K562 (cell line): ENCODE results near the gene HMBS. TPM values are rescaled to one million over a fixed set of nuclear protein-coding genes. Genes with fewer than 3 reads are reported as not detected.

Experiments
- ATAC-seq: fragments of 200-7000 bp; cut with Tn5 transposase; 3 replicates; pipeline ENCODE4 v1.9.1; 2020; ENCODE audit warnings: moderate library complexity
- BruUV-seq: library from RNA; stranded (reverse); fragments of 400-500 nt; replicated peaks from 2 replicates; lab custom pipeline; 2021; lab: Mats Ljungman, UMichigan
- CTCF ChIA-PET: fragments of 300-600 bp; formaldehyde crosslinking; extraction: SDS; loops from one replicate; lab custom pipeline; 2021; ENCODE audit warnings: low intra/inter-chr PET ratio; lab: Yijun Ruan, JAX
- POLR2A ChIA-PET: fragments of 300-600, 350-650 bp; sonication (Branson Sonifier 250); formaldehyde crosslinking; extraction: SDS; loops from one replicate; lab custom pipeline; 2021; ENCODE audit warnings: antibody characterized with exemption, inconsistent platforms; lab: Yijun Ruan, JAX
- DNase-seq, 4 experiments: peaks; one replicate each; pipeline versions ENCODE4 v3.0.0 to v3.0.0-alpha.2; 2011 to 2018; ENCODE audit warnings: low spot score in 3 of 4, mixed read lengths in 3 of 4; ENCODE audit errors: extremely low read depth in 1 of 4
- FAIRE-seq: peaks from 2 replicates; lab custom pipeline; 2011; peaks lifted over from hg19 to GRCh38; lab: Jason Lieb, UNC
- H2AFZ ChIP-seq: 2 replicates; pipeline ENCODE4 v1.6.0; 2011; ENCODE audit warnings: low read depth, low read length, control low read depth, inconsistent platforms
- H3K27ac ChIP-seq: fragments of 200-600 bp; 3 replicates; pipeline ENCODE4 v1.8.0; 2011; ENCODE audit warnings: low read depth, mild to moderate bottlenecking, control low read depth, inconsistent platforms, low read length, moderate library complexity, mixed read lengths; ENCODE audit errors: extremely low read depth
- H3K27me3 ChIP-seq, 2 experiments: fragments of 300-600 bp in 1 of 2; 2 replicates in 1 of 2; 3 replicates in 1 of 2; pipeline versions ENCODE4 v1.6.0 to v1.8.0; 2011; ENCODE audit warnings: inconsistent platforms in 2 of 2, low read length in 2 of 2, mild to moderate bottlenecking in 1 of 2, mixed read lengths in 1 of 2, moderate library complexity in 1 of 2; ENCODE audit not compliant: control insufficient read depth in 2 of 2, insufficient read depth in 2 of 2
- H3K36me3 ChIP-seq: fragments of 300-600 bp; 3 replicates; pipeline ENCODE4 v1.8.0; 2011; ENCODE audit warnings: mild to moderate bottlenecking, low read length, inconsistent platforms; ENCODE audit not compliant: control insufficient read depth, insufficient read depth
- H3K4me1 ChIP-seq, 2 experiments: fragments of 200-600 bp in 1 of 2; replicated peaks in 1 of 2; 2 replicates in 1 of 2; 3 replicates in 1 of 2; pipeline versions ENCODE4 v1.5.1 to v1.8.0; 2011; ENCODE audit warnings: inconsistent platforms in 2 of 2, low read length in 2 of 2, mild to moderate bottlenecking in 1 of 2, mixed read lengths in 1 of 2, moderate library complexity in 1 of 2; ENCODE audit not compliant: control insufficient read depth in 2 of 2, insufficient read depth in 2 of 2
- H3K4me2 ChIP-seq: 2 replicates; pipeline ENCODE4 v1.6.1; 2011; ENCODE audit warnings: low read length, control low read depth, inconsistent platforms, mixed read lengths; ENCODE audit not compliant: insufficient read depth
- H3K4me3 ChIP-seq: fragments of 200-600 bp; sonication (generic), shearing (Covaris generic); 2 replicates; pipeline ENCODE4 v1.5.1; 2016; ENCODE audit warnings: control low read depth, inconsistent platforms
- H3K79me2 ChIP-seq: fragments of 200-600 bp; 3 replicates; pipeline ENCODE4 v1.8.0; 2011; ENCODE audit warnings: low read length, inconsistent platforms; ENCODE audit not compliant: control insufficient read depth, insufficient read depth
- H3K9ac ChIP-seq, 2 experiments: 2 replicates each; pipeline versions ENCODE4 v1.6.0 to v1.6.1; 2011; ENCODE audit warnings: low read depth in 2 of 2, low read length in 2 of 2, control low read depth in 1 of 2, inconsistent platforms in 1 of 2, mild to moderate bottlenecking in 1 of 2, mixed read lengths in 1 of 2; ENCODE audit not compliant: insufficient read depth in 1 of 2
- H3K9me1 ChIP-seq: one replicate; pipeline ENCODE4 v1.6.0; 2011; ENCODE audit warnings: inconsistent platforms, mild to moderate bottlenecking, low read length, moderate library complexity; ENCODE audit not compliant: control insufficient read depth, insufficient read depth
- H3K9me3 ChIP-seq: replicated peaks from 2 replicates; pipeline ENCODE4 v1.5.1; 2011; ENCODE audit warnings: low read depth, low read length, inconsistent platforms; ENCODE audit not compliant: control insufficient read depth, insufficient read depth
- H4K20me1 ChIP-seq: replicated peaks from 2 replicates; pipeline ENCODE4 v1.6.1; 2011; ENCODE audit warnings: low read length, inconsistent platforms, mixed read lengths; ENCODE audit not compliant: control insufficient read depth, insufficient read depth
- BRF1 ChIP-seq: IDR thresholded peaks from 3 replicates; pipeline ENCODE4 v1.6.1; 2011; ENCODE audit warnings: borderline replicate concordance, mild to moderate bottlenecking; ENCODE audit not compliant: insufficient read length; ENCODE audit errors: extremely low read depth
- DPF2 ChIP-seq: fragments of 450-650 bp; IDR thresholded peaks from 2 replicates; pipeline ENCODE4 v1.6.1; 2016
- EGR1 ChIP-seq: fragments of 450-650 bp; conservative IDR thresholded peaks from 2 replicates; pipeline ENCODE4 v1.6.1; 2017; ENCODE audit warnings: mild to moderate bottlenecking
- ZNF407 ChIP-seq: fragments of 450-650 bp; IDR thresholded peaks from 2 replicates; pipeline ENCODE4 v1.6.1; 2016; ENCODE audit warnings: low read depth
- WGBS: fragments of 100-300 bp; shearing (Covaris generic); methylation state at CpG from one replicate; pipeline ENCODE4 v1.1.6; 2016; ENCODE audit warnings: low coverage, mixed read lengths; ENCODE audit not compliant: insufficient coverage; ENCODE audit errors: missing lambda C conversion rate; 5-methylcytosine and 5-hydroxymethylcytosine counted together
- in situ Hi-C: fragments of 300-500 bp; cut with MboI; formaldehyde crosslinking; loops from 4 replicates; pipeline ENCODE4 v1.15.0; 2018; ENCODE audit warnings: inconsistent platforms, mixed read lengths
- intact Hi-C: fragments of 100-400 bp; cut with micrococcal nuclease; formaldehyde crosslinking; loops from 2 replicates; pipeline ENCODE4 v1.14.2; 2022
- polyA plus RNA-seq, 8 experiments: library from polyadenylated mRNA; depleted of rRNA in 4 of 8; stranded (reverse) in 5 of 8; unstranded in 3 of 8; fragments of >200 nt; fragmentation: Nextera tagmentation in 2 of 8; fragmentation: Illumina TruSeq in 1 of 8; extraction: Ambion mirVana in 2 of 8; extraction: Trizol in 1 of 8; gene quantifications; 2 replicates each; pipeline versions ENCODE4 v1.2.1 to v1.2.3, GENCODE V29; 2011 to 2014; ENCODE audit warnings: inconsistent platforms in 1 of 8, missing spikeins in 1 of 8
- total RNA-seq, 7 experiments: library from RNA; depleted of rRNA in 6 of 7; stranded (reverse); fragments of >200 nt in 6 of 7; fragmentation: Illumina TruSeq in 2 of 7; extraction: Trizol in 2 of 7; gene quantifications; 2 replicates each; pipeline versions ENCODE4 v1.2.1 to v1.2.3, GENCODE V29; 2011 to 2021; ENCODE audit warnings: low replicate concordance in 1 of 7

Gene HMBS
- total and polyA plus RNA-seq, 9 of the 15 experiments (the other 6 are each of a cell fraction or from before 2014, with no cell fraction given) = 56.9 to 385 (median 286) TPM

- H2AFZ ChIP-seq = no peak overlapping the region
- WGBS = 92% methylated on average over 9 of the region's 11 CpGs
- no peaks in the 10 kb centered on the region for H3K9me1 ChIP-seq
- ChIA-PET POLR2A (interaction anchor here (0.6 to 2.1 kb wide), 6 partner anchors 10 to 74 kb away, joined by 3 to 12 read pairs (median 6); partner anchors contain the start of gene VPS11), CTCF (no interaction called here)
- H3K36me3 ChIP-seq = peaks cover 78% of the 10 kb centered on the region
- in situ Hi-C loops = no loop called here
- H3K9ac ChIP-seq = no peak overlapping the region
- no peak overlapping the region for H3K4me2 ChIP-seq
- intact Hi-C loops = no loop called here
- DNase-seq (no peak), ATAC-seq (no peak), FAIRE-seq (no peak)
- H3K27me3 ChIP-seq = no peaks in the 10 kb centered on the region
- H4K20me1 ChIP-seq = no peaks in the 10 kb centered on the region
- no peaks in the 10 kb centered on the region for H3K9me3 ChIP-seq
- no peak overlapping the region for H3K4me3 ChIP-seq
- TF ChIP-seq BRF1 = no peak
- no peak for TF ChIP-seq DPF2
- TF ChIP-seq ZNF407 = no peak
- TF ChIP-seq EGR1 = no peak
- BruUV-seq = no TSS peak
- H3K79me2 ChIP-seq = no peaks in the 10 kb centered on the region
- no peak overlapping the region for H3K27ac ChIP-seq
- no peaks in the 10 kb centered on the region for H3K4me1 ChIP-seq
Observed at GRCh38 chr11:119077839-119078238, 6.8 kb upstream of the HMBS start.
